Measurements from ENCODE around the gene DBNL.
"Not testable (repeated sequence)": the region's sequence is repeated elsewhere in the genome, so short reads cannot be mapped to it uniquely, and the experiment has no call there.

DNA sequence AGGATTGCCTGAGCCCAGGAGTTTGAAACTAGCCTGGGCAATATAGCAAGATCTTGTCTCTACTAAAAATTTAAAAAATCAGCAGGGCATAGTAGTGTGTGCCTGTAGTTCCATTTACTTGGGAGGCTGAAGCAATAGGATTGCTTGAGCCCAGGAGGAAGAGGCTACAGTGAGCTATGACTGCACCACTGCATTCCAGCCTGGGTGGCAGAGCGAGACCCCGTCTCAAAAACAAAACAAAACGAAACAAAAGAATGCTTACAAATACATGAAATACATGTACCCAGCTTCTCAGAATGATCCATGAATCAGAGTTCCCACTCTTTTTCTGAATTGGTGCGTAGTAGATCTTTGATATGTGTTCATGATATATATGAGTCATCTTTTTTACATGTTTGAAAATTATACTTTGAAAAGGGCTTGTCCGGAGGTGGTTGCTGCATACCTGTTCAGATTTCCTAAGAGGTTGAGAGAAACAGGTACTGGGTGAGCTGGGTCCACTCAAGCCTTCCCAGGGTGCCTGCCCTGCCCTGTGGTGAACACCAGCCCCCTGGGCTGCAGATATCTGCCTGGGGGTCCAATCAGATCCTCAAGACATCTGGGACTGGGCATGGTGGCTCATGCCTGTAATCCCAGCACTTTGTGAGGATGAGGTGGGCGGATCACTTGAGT, 21.6 kb upstream of the DBNL start:
- not testable (repeated sequence) for TF ChIP-seq SMC3 (IDR thresholded peaks at IDR 0.05); MAFK (IDR thresholded peaks at IDR 0.05; ENCODE audit: partially characterized antibody); CHD2 (IDR thresholded peaks at IDR 0.05; ENCODE audit: low read length, partially characterized antibody); EP300 (IDR thresholded peaks at IDR 0.05)
- TF ChIP-seq, protein P1, sequence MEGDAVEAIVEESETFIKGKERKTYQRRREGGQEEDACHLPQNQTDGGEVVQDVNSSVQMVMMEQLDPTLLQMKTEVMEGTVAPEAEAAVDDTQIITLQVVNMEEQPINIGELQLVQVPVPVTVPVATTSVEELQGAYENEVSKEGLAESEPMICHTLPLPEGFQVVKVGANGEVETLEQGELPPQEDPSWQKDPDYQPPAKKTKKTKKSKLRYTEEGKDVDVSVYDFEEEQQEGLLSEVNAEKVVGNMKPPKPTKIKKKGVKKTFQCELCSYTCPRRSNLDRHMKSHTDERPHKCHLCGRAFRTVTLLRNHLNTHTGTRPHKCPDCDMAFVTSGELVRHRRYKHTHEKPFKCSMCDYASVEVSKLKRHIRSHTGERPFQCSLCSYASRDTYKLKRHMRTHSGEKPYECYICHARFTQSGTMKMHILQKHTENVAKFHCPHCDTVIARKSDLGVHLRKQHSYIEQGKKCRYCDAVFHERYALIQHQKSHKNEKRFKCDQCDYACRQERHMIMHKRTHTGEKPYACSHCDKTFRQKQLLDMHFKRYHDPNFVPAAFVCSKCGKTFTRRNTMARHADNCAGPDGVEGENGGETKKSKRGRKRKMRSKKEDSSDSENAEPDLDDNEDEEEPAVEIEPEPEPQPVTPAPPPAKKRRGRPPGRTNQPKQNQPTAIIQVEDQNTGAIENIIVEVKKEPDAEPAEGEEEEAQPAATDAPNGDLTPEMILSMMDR (IDR thresholded peaks at IDR 0.05): not testable (repeated sequence)
- TF ChIP-seq, protein P2, sequence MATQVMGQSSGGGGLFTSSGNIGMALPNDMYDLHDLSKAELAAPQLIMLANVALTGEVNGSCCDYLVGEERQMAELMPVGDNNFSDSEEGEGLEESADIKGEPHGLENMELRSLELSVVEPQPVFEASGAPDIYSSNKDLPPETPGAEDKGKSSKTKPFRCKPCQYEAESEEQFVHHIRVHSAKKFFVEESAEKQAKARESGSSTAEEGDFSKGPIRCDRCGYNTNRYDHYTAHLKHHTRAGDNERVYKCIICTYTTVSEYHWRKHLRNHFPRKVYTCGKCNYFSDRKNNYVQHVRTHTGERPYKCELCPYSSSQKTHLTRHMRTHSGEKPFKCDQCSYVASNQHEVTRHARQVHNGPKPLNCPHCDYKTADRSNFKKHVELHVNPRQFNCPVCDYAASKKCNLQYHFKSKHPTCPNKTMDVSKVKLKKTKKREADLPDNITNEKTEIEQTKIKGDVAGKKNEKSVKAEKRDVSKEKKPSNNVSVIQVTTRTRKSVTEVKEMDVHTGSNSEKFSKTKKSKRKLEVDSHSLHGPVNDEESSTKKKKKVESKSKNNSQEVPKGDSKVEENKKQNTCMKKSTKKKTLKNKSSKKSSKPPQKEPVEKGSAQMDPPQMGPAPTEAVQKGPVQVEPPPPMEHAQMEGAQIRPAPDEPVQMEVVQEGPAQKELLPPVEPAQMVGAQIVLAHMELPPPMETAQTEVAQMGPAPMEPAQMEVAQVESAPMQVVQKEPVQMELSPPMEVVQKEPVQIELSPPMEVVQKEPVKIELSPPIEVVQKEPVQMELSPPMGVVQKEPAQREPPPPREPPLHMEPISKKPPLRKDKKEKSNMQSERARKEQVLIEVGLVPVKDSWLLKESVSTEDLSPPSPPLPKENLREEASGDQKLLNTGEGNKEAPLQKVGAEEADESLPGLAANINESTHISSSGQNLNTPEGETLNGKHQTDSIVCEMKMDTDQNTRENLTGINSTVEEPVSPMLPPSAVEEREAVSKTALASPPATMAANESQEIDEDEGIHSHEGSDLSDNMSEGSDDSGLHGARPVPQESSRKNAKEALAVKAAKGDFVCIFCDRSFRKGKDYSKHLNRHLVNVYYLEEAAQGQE (IDR thresholded peaks at IDR 0.05): not testable (repeated sequence)

Data from A549 (cell line).